Small intestine (tissue), 4 donors: ENCODE results near the gene TOX2. TPM values are rescaled to one million over a fixed set of nuclear protein-coding genes. Genes with fewer than 3 reads are reported as not detected.

ENCODE experiments used
- polyA plus RNA-seq, 4 donors: library from polyadenylated mRNA; stranded (reverse) in 3 of 4; unstranded in 1 of 4; fragments of 200-250 nt in 3 of 4; fragments of 120-200 nt in 1 of 4; gene quantifications; one replicate each; pipeline versions ENCODE4 v1.2.1 to v1.2.3, GENCODE V29; 2013
- donor health status: healthy with polysubstance abuse.
- donor health status: Bipolar disorder and iron deficiency.
- donor health status: healthy.

The TOX2 gene
- polyA plus RNA-seq, 4 donors, result 1.7 to 10.6 (median 3.0) TPM; not detected in 1

Other genes with a start within 250 kb of the TOX2 start
- 10 to 100 TPM in 2 of 4 donors, 1 to 10 TPM in 2; 1.9 to 36.9 (median 7.4) TPM for gene MYBL2, start 247.7 kb upstream of the TOX2 start, polyA plus RNA-seq
- gene GTSF1L, start 187.8 kb upstream of the TOX2 start, polyA plus RNA-seq, result not detected